MCF 10A (cell line): ENCODE data around the gene BDP1. TPM values are rescaled to one million over a fixed set of nuclear protein-coding genes. Genes with fewer than 3 reads are reported as not detected.

Experiments used
- BruUV-seq: library from RNA; stranded (reverse); fragments of 400-500 nt; replicated peaks from 2 replicates; lab custom pipeline; 2021; lab: Mats Ljungman, UMichigan
- CTCF ChIA-PET: fragments of 300-600 bp; sonication (Branson Sonifier 250); formaldehyde crosslinking; extraction: SDS; loops from one replicate; lab custom pipeline; 2021; ENCODE audit warnings: antibody characterized with exemption, inconsistent platforms; lab: Yijun Ruan, JAX
- POLR2A ChIA-PET: fragments of 300-600, 350-650 bp; sonication (Branson Sonifier 250); formaldehyde crosslinking; extraction: SDS; loops from one replicate; lab custom pipeline; 2020; ENCODE audit warnings: antibody characterized with exemption, inconsistent platforms; lab: Yijun Ruan, JAX
- DNase-seq: peaks from one replicate; pipeline ENCODE4 v3.0.0-alpha.2; 2018; ENCODE audit not compliant: unreplicated experiment
- H3K27ac Mint-ChIP-seq: one replicate; pipeline ENCODE4 v1.8.0; 2022; ENCODE audit warnings: mild to moderate bottlenecking, low read depth, mixed read lengths; ENCODE audit not compliant: unreplicated experiment
- H3K27me3 Mint-ChIP-seq: one replicate; pipeline ENCODE4 v1.8.0; 2022; ENCODE audit warnings: mixed read lengths; ENCODE audit not compliant: insufficient read depth, unreplicated experiment
- H3K36me3 Mint-ChIP-seq: one replicate; pipeline ENCODE4 v1.8.0; 2022; ENCODE audit warnings: mild to moderate bottlenecking, moderate library complexity, mixed read lengths; ENCODE audit not compliant: insufficient read depth, unreplicated experiment
- H3K4me1 Mint-ChIP-seq: one replicate; pipeline ENCODE4 v1.8.0; 2022; ENCODE audit warnings: mixed read lengths; ENCODE audit not compliant: insufficient read depth, unreplicated experiment
- H3K4me3 Mint-ChIP-seq: one replicate; pipeline ENCODE4 v1.8.0; 2022; ENCODE audit warnings: mild to moderate bottlenecking, moderate library complexity, mixed read lengths; ENCODE audit not compliant: unreplicated experiment
- H3K9me3 Mint-ChIP-seq: one replicate; pipeline ENCODE4 v1.8.0; 2022; ENCODE audit warnings: mixed read lengths; ENCODE audit not compliant: unreplicated experiment
- CTCF ChIP-seq: fragments of 200-600 bp; IDR thresholded peaks from one replicate; pipeline ENCODE4 v1.8.0; 2022; ENCODE audit warnings: antibody characterized with exemption, mild to moderate bottlenecking; ENCODE audit not compliant: unreplicated experiment
- intact Hi-C: fragments of 100-400 bp; cut with micrococcal nuclease; formaldehyde crosslinking; loops from 2 replicates; pipeline ENCODE4 v1.14.1; 2022
- total RNA-seq: library from RNA; stranded (reverse); gene quantifications from 2 replicates; pipeline ENCODE4 v1.2.3, GENCODE V29; 2022

BDP1 gene
- total RNA-seq, 1 experiment from 2014 or later: 31.3 TPM

- TF ChIP-seq CTCF: no peak
- ChIA-PET POLR2A (interaction anchor here (0.6 to 3.5 kb wide), 13 partner anchors 9 to 694 kb away, joined by 3 to 28 read pairs (median 4); no protein-coding TSS in a partner anchor), CTCF (interaction anchor here (0.7 to 1.9 kb wide), 5 partner anchors 11 to 171 kb away, joined by 3 to 6 read pairs (median 4); no protein-coding TSS in a partner anchor)
- Mint-ChIP-seq H3K27ac (peak within 1 kb of the TSS; percentile 90), H3K9me3 (peaks cover 7% of the 10 kb centered on the region), H3K36me3 (no peaks in the 10 kb centered on the region), H3K4me3 (peak within 1 kb of the TSS; percentile 77), H3K4me1 (peaks cover 14% of the 10 kb centered on the region), H3K27me3 (no peaks in the 10 kb centered on the region)
- peak; percentile 98 for DNase-seq
- TSS peak; percentile 69 for BruUV-seq
- intact Hi-C loops: no loop called here
Observed at GRCh38 chr5:71586941-71587765, 131.7 kb downstream of the BDP1 start, which contains the start of gene MCCC2. TSS of gene MCCC2 (plus strand) at chr5:71587340. CDS start at chr5:71587426, 86 bp downstream.

- ChIA-PET POLR2A (interaction anchor here (0.6 to 3.5 kb wide), 9 partner anchors 10 to 693 kb away, joined by 3 to 28 read pairs (median 4); no protein-coding TSS in a partner anchor), CTCF (interaction anchor here (0.6 to 1.9 kb wide), 6 partner anchors 10 to 760 kb away, joined by 3 to 6 read pairs (median 4); no protein-coding TSS in a partner anchor)
- no TSS peak for BruUV-seq
- peak overlapping the region; percentile 90 for H3K27ac Mint-ChIP-seq
- no peak for DNase-seq
- H3K9me3 Mint-ChIP-seq: peaks cover 7% of the 10 kb centered on the region
- peaks cover 1% of the 10 kb centered on the region for H3K36me3 Mint-ChIP-seq
- intact Hi-C loops: no loop called here
- peak overlapping the region; percentile 77 for H3K4me3 Mint-ChIP-seq
- peaks cover 14% of the 10 kb centered on the region for H3K4me1 Mint-ChIP-seq
- no peak for TF ChIP-seq CTCF
- H3K27me3 Mint-ChIP-seq: no peaks in the 10 kb centered on the region
Observed at GRCh38 chr5:71587766-71588532, 132.5 kb downstream of the BDP1 start.

- POLR2A ChIA-PET: interaction anchor here (1.4 to 3.5 kb wide), 2 partner anchors 12 to 27 kb away, joined by 3 to 28 read pairs; no protein-coding TSS in a partner anchor
- BruUV-seq: no TSS peak
- H3K27me3 Mint-ChIP-seq: no peaks in the 10 kb centered on the region
- CTCF ChIA-PET: interaction anchor here (0.6 to 1.9 kb wide), 4 partner anchors 12 to 759 kb away, joined by 3 to 6 read pairs (median 4); no protein-coding TSS in a partner anchor
- peaks cover 6% of the 10 kb centered on the region for H3K36me3 Mint-ChIP-seq
- peak overlapping the region; percentile 77 for H3K4me3 Mint-ChIP-seq
- H3K9me3 Mint-ChIP-seq: peaks cover 7% of the 10 kb centered on the region
- no peak for DNase-seq
- H3K27ac Mint-ChIP-seq: no peak overlapping the region
- no peak for TF ChIP-seq CTCF
- peaks cover 14% of the 10 kb centered on the region for H3K4me1 Mint-ChIP-seq
- intact Hi-C loops: no loop called here
Observed at GRCh38 chr5:71588533-71588885, 133.1 kb downstream of the BDP1 start.
